Skeletal muscle tissue (tissue), 4 donors: ENCODE data around the gene SFRP4. TPM values are rescaled to one million over a fixed set of nuclear protein-coding genes. Genes with fewer than 3 reads are reported as not detected.
A peak's percentile ranks its signal among the peaks of the same experiment; 100 is the strongest.

Experiments
- H3K27ac ChIP-seq: one replicate; pipeline ENCODE4 v1.7.0; 2013; ENCODE audit warnings: mild to moderate bottlenecking, low read depth, low read length, inconsistent platforms
- H3K27me3 ChIP-seq, 3 donors: one replicate each; pipeline ENCODE4 v1.7.0; 2013; ENCODE audit warnings: low read length in 3 of 3; ENCODE audit not compliant: control insufficient read depth in 3 of 3, insufficient read depth in 3 of 3
- H3K36me3 ChIP-seq, 3 donors: one replicate each; pipeline ENCODE4 v1.7.0; 2013; ENCODE audit warnings: low read length in 3 of 3; ENCODE audit not compliant: control insufficient read depth in 3 of 3, insufficient read depth in 3 of 3
- H3K4me1 ChIP-seq, 3 donors: one replicate each; pipeline ENCODE4 v1.7.0; 2013; ENCODE audit warnings: low read length in 3 of 3, mild to moderate bottlenecking in 3 of 3; ENCODE audit not compliant: control insufficient read depth in 3 of 3, insufficient read depth in 3 of 3
- H3K4me3 ChIP-seq, 3 donors: one replicate each; pipeline ENCODE4 v1.7.0; 2013; ENCODE audit warnings: low read length in 3 of 3
- H3K9ac ChIP-seq, 3 donors: one replicate each; pipeline ENCODE4 v1.7.0; 2013; ENCODE audit warnings: low read length in 3 of 3, mild to moderate bottlenecking in 3 of 3, moderate library complexity in 2 of 3, low read depth in 1 of 3
- H3K9me3 ChIP-seq, 3 donors: one replicate each; pipeline ENCODE4 v1.7.0; 2013; ENCODE audit warnings: low read length in 3 of 3; ENCODE audit not compliant: control insufficient read depth in 3 of 3
- total RNA-seq: library from RNA; depleted of rRNA; stranded (reverse); fragments of >200 nt; gene quantifications from one replicate; pipeline ENCODE4 v1.2.3, GENCODE V29; 2014
- donor health status: Osteomylitis.

SFRP4 gene
- total RNA-seq, 1 donor from 2014 or later, result 28.7 TPM

- Histone ChIP-seq H3K36me3 (peaks cover 3 to 32% (median 21%) of the 10 kb centered on the region in 3 donors), H3K9ac (no peak overlapping the region), H3K27ac (no peak overlapping the region), H3K9me3 (no peaks in the 10 kb centered on the region), H3K4me3 (no peak overlapping the region), H3K27me3 (no peaks in the 10 kb centered on the region), H3K4me1 (peaks cover 30 to 34% (median 32%) of the 10 kb centered on the region in 3 donors)
Observed at GRCh38 chr7:37947138-37947940, 30.7 kb upstream of the SFRP4 start.

GRCh38 chr7:37945336-37945735, 28.7 kb upstream of the SFRP4 start:
- H3K4me1 ChIP-seq, result peaks cover 33 to 45% (median 38%) of the 10 kb centered on the region in 3 donors
- peaks cover 0 to 14% (median 4%) of the 10 kb centered on the region in 3 donors for H3K36me3 ChIP-seq
- no peak overlapping the region for H3K27ac ChIP-seq
- no peak overlapping the region for H3K9ac ChIP-seq
- H3K9me3 ChIP-seq, result no peaks in the 10 kb centered on the region
- H3K27me3 ChIP-seq, result no peaks in the 10 kb centered on the region
- no peak overlapping the region for H3K4me3 ChIP-seq

GRCh38 chr7:37944737-37945054, 28.1 kb upstream of the SFRP4 start:
- no peaks in the 10 kb centered on the region for H3K9me3 ChIP-seq
- H3K9ac ChIP-seq, result no peak overlapping the region
- no peak overlapping the region for H3K4me3 ChIP-seq
- no peaks in the 10 kb centered on the region for H3K27me3 ChIP-seq
- H3K36me3 ChIP-seq, result peaks cover 0 to 10% (median 2%) of the 10 kb centered on the region in 3 donors
- H3K4me1 ChIP-seq, result peaks cover 33 to 45% (median 38%) of the 10 kb centered on the region in 3 donors
- H3K27ac ChIP-seq, result peak overlapping the region; percentile 71

GRCh38 chr7:37943905-37944736, 27.5 kb upstream of the SFRP4 start:
- Histone ChIP-seq H3K4me1 (peaks cover 33 to 45% (median 38%) of the 10 kb centered on the region in 3 donors), H3K9ac (no peak overlapping the region), H3K27ac (peak overlapping the region; percentile 71), H3K27me3 (no peaks in the 10 kb centered on the region), H3K36me3 (peaks cover 0 to 4% (median 0%) of the 10 kb centered on the region in 3 donors), H3K9me3 (no peaks in the 10 kb centered on the region), H3K4me3 (no peak overlapping the region)

GRCh38 chr7:37942934-37943610, 26.5 kb upstream of the SFRP4 start:
- H3K9ac ChIP-seq, result peak overlapping the region in 2 of 3 donors; percentile 24 to 63
- H3K9me3 ChIP-seq, result no peaks in the 10 kb centered on the region
- H3K36me3 ChIP-seq, result no peaks in the 10 kb centered on the region
- H3K4me3 ChIP-seq, result peak overlapping the region in 2 of 3 donors; percentile 11 to 57
- H3K27me3 ChIP-seq, result no peaks in the 10 kb centered on the region
- H3K27ac ChIP-seq, result peak overlapping the region; percentile 71
- H3K4me1 ChIP-seq, result peaks cover 33 to 44% (median 37%) of the 10 kb centered on the region in 3 donors

GRCh38 chr7:37933018-37933566, 16.5 kb upstream of the SFRP4 start:
- Histone ChIP-seq H3K36me3 (no peaks in the 10 kb centered on the region), H3K4me1 (peaks cover 0 to 10% (median 7%) of the 10 kb centered on the region in 3 donors), H3K27ac (peak overlapping the region; percentile 15)

GRCh38 chr7:37932543-37932942, 15.9 kb upstream of the SFRP4 start:
- Histone ChIP-seq H3K36me3 (no peaks in the 10 kb centered on the region), H3K9me3 (no peaks in the 10 kb centered on the region), H3K4me3 (no peak overlapping the region), H3K27ac (no peak overlapping the region), H3K27me3 (no peaks in the 10 kb centered on the region), H3K4me1 (peaks cover 0 to 13% (median 7%) of the 10 kb centered on the region in 3 donors), H3K9ac (no peak overlapping the region)

More at GRCh38 chr7:37933018-37933566, 16.5 kb upstream of the SFRP4 start:
- no peak overlapping the region for H3K4me3 ChIP-seq
- no peaks in the 10 kb centered on the region for H3K27me3 ChIP-seq
- no peaks in the 10 kb centered on the region for H3K9me3 ChIP-seq
- H3K9ac ChIP-seq, result no peak overlapping the region

- no peak overlapping the region for H3K4me3 ChIP-seq
- no peak overlapping the region for H3K27ac ChIP-seq
- no peaks in the 10 kb centered on the region for H3K36me3 ChIP-seq
- no peaks in the 10 kb centered on the region for H3K27me3 ChIP-seq
- peaks cover 0 to 13% (median 12%) of the 10 kb centered on the region in 3 donors for H3K4me1 ChIP-seq
- no peaks in the 10 kb centered on the region for H3K9me3 ChIP-seq
- H3K9ac ChIP-seq, result no peak overlapping the region
Observed at GRCh38 chr7:37930226-37930948, 13.8 kb upstream of the SFRP4 start.

- peak overlapping the region; percentile 41 for H3K27ac ChIP-seq
- H3K9ac ChIP-seq, result no peak overlapping the region
- H3K4me3 ChIP-seq, result no peak overlapping the region
- H3K9me3 ChIP-seq, result no peaks in the 10 kb centered on the region
- peaks cover 4 to 19% (median 12%) of the 10 kb centered on the region in 3 donors for H3K4me1 ChIP-seq
- H3K27me3 ChIP-seq, result no peaks in the 10 kb centered on the region
- H3K36me3 ChIP-seq, result no peaks in the 10 kb centered on the region
Observed at GRCh38 chr7:37928878-37929277, 12.3 kb upstream of the SFRP4 start.
